GM18520 (cell line): ENCODE measurements around the gene EPN2.

ENCODE experiments used
- ATAC-seq: cut with Tn5 transposase; IDR thresholded peaks from one replicate; pipeline ENCODE4 v1.9.1; 2021; ENCODE audit not compliant: unreplicated experiment

Gene EPN2

GRCh38 chr17:19327031-19327783 is 90.0 kb downstream of the EPN2 start:
- no peak for ATAC-seq

GRCh38 chr17:19328441-19329061 is 91.4 kb downstream of the EPN2 start:
- ATAC-seq, result no peak

- ATAC-seq, result no peak
Observed at GRCh38 chr17:19329136-19329535, 92.0 kb downstream of the EPN2 start.

- no peak for ATAC-seq
Observed at GRCh38 chr17:19329839-19330238, 92.7 kb downstream of the EPN2 start.

GRCh38 chr17:19330271-19330670 is 93.1 kb downstream of the EPN2 start:
- ATAC-seq, result no peak

- no peak for ATAC-seq
Observed at GRCh38 chr17:19331134-19331533, 94.0 kb downstream of the EPN2 start.

- no peak for ATAC-seq
Observed at GRCh38 chr17:19331543-19332245, 94.5 kb downstream of the EPN2 start.

- ATAC-seq, result no peak
Observed at GRCh38 chr17:19332371-19333131, 95.4 kb downstream of the EPN2 start.

GRCh38 chr17:19333132-19333440 is 95.9 kb downstream of the EPN2 start:
- no peak for ATAC-seq

- no peak for ATAC-seq
Observed at GRCh38 chr17:19333736-19334290, 96.6 kb downstream of the EPN2 start.

- ATAC-seq, result no peak
Observed at GRCh38 chr17:19334331-19334730, 97.2 kb downstream of the EPN2 start.

- no peak for ATAC-seq
Observed at GRCh38 chr17:19335951-19336631, 98.9 kb downstream of the EPN2 start.

GRCh38 chr17:19336938-19337711 is 100.0 kb downstream of the EPN2 start:
- ATAC-seq, result no peak

GRCh38 chr17:19337712-19338023 is 100.5 kb downstream of the EPN2 start:
- ATAC-seq, result no peak

- no peak for ATAC-seq
Observed at GRCh38 chr17:19338031-19338990, 101.1 kb downstream of the EPN2 start.

GRCh38 chr17:19339341-19339815 is 102.2 kb downstream of the EPN2 start:
- ATAC-seq, result no peak

GRCh38 chr17:19341211-19341631 is 104.1 kb downstream of the EPN2 start:
- ATAC-seq, result no peak

- ATAC-seq, result no peak
Observed at GRCh38 chr17:19341641-19342610, 104.8 kb downstream of the EPN2 start.
